HL-60/S4 (cell line): ENCODE data around the gene RPL5.

Experiments
- in situ Hi-C: fragments of 300-500 bp; cut with MboI; formaldehyde crosslinking; loops from 2 replicates; pipeline ENCODE4 v1.14.3; 2022; ENCODE audit warnings: low sequenced_read_pairs

Gene RPL5

GRCh38 chr1:92817986-92818764 lies 13.7 kb upstream of the RPL5 start:
- in situ Hi-C loops = loop anchor here (10.0 kb wide), 1 partner anchor 63 kb away; no protein-coding TSS in a partner anchor

GRCh38 chr1:92820024-92820423 lies 11.8 kb upstream of the RPL5 start:
- in situ Hi-C loops = no loop called here

- in situ Hi-C loops = no loop called here
Measured at GRCh38 chr1:92820551-92820950, 11.3 kb upstream of the RPL5 start.

DNA sequence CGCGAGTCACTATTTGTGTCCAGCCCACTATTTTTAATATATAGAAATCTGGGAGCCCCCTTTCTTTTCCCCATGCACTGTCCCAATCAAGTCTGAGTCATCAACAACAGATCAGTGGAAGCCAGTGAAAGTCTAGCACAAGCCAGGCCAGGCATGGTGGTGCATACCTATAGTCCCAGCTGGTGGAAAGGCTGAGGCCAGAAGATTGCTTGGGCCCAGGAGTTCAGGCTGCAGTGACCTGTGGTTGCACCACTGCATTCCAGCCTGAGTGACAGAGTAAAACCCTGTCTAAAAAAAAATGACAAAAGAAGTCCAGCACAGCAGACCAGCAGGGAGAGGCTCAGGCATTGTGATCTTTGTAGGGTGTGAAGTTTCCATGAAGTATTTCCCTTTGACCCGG lies 9.0 kb upstream of the RPL5 start:
- in situ Hi-C loops = no loop called here

DNA sequence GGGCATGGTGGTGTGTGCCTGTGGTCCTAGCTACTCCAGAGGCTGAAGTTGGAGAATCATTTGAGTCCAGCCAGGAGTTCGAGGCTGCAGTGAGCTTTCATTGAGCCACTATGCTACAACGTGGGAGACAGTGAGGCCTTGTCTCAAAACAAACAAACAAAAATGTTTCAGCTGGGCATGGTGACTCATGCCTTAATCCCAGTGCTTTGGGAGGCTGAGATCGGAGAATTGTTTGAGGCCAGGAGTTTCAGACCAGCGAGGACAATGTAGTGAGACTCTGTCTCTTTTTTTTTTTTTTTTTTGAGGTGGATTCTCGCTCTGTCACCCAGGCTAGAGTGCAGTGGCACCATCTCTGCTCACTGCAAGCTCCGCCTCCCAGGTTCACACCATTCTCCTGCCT lies 5.0 kb upstream of the RPL5 start:
- in situ Hi-C loops = no loop called here

GRCh38 chr1:92831368-92831761 lies 475 bp upstream of the RPL5 start:
- in situ Hi-C loops = no loop called here

DNA sequence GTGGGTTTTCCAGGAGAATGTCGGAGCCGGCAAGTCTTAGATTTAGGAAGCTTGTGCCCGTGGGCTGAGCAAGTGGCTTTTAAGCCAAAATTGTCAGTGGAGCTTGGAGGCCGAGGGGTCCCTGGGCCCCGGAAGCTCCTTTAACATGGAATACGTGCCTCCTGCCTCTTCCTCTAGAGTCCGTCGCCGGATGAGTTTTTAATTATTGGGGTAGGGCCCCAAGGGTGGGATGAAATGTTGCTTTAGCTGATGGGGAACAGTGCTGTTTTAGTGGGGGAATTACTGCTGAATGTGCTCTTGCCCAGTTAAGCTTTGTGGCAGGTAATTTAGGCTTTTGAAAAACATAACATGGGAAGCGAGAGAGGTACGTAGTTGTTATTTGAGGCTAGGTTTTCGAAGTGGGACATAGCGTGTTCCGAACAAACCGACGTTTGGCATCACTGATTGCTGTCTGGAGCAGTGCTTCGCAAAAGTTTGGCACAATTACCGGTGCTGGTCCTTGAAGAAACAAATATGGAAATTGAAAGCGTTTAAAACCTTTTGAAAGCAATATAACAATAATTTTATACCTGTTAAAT lies 786 bp downstream of the RPL5 start:
- in situ Hi-C loops = no loop called here

DNA sequence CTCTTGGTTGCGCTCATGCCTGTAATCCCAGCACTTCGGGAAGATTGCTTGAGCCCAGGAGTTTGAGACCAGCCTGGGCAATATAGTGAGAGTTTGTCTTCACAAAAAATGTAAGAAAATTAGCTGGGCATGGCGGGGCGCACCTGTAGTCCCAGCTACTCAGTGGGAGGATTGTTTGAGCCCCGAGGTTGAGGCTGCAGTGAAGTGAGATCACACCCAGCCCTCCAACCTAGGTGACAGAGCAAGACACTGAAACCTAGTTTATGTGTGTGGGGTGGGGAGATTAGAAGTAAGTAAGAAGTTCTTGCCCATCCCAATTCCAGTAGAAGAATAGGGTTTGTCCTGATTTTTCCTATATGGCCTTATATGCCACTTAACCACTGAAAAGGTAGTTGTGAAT lies 2.0 kb downstream of the RPL5 start:
- in situ Hi-C loops = no loop called here

DNA sequence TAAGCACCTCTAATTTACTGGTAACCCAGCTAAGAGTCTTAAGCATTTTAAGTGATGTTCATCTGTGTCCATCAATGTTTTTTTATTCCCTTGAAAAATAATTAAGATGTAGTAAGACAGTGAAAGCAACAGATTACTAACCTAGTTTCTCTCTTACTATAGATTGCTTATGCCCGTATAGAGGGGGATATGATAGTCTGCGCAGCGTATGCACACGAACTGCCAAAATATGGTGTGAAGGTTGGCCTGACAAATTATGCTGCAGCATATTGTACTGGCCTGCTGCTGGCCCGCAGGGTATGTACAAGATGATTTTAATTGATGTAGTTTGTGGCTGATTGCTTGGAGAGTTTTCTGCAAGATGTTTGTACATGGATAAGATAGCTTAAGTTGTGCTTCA lies 2.8 kb downstream of the RPL5 start:
- in situ Hi-C loops = no loop called here

DNA sequence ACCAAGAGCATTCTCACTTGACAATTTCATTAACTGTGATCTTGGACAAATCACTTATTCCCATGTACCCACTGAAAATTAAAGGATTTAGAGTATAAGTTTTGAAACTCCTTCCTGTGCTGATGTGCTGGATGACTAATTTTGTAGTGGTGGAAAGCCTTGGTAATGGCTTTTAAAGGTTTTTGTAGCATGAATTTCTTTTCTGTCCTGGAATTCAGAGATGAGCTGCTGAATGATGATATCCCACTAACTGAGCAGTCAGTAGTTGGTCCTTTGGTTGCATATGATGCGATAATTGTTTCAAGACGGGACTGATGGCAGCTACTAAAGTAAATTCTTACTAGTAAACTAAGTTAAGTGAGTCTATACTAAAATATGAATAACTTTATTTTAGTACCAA lies 5.2 kb downstream of the RPL5 start:
- in situ Hi-C loops = no loop called here

DNA sequence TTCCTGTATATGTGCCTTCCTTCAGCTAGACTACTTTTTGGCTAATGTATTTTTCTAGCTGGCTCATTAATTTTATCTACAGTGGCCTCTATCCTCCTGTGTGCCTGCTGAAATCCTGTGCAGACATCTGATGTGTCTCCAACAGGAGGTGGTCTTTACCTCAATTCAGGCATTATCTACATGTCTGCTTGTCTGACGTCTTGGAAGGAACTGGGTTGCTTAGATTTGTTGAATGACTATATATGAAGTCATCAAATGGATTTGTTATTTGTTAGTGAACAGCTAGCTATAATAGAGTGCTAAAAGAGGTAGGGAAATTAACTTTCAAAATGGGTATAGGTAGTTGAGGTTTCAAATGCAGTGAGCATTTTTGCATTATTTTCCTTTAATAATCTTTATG lies 6.7 kb downstream of the RPL5 start:
- in situ Hi-C loops = no loop called here

DNA sequence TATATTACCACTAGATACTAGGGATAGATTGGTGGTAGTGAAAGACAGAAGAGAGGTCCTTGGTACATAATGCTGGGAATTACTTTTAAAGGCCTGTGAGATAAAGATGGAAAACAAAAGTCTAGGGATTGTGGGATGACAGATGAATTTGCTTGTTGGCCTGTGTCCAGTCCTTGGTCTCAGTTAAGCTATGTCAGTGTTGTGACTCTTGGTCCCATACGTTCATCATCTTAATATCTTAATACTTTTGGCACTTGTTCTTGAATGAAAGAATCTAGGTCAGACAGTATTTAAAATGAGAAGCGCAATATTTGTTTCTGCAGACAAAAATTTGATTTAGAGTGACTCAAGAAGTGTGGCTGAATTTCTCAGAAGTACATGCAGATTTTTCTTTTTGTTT lies 7.6 kb downstream of the RPL5 start:
- in situ Hi-C loops = no loop called here

- in situ Hi-C loops = no loop called here
Measured at GRCh38 chr1:92840600-92840999, 8.8 kb downstream of the RPL5 start.

- in situ Hi-C loops = no loop called here
Measured at GRCh38 chr1:92842082-92843045, 10.5 kb downstream of the RPL5 start.

- in situ Hi-C loops = no loop called here
Measured at GRCh38 chr1:92843046-92843423, 11.2 kb downstream of the RPL5 start.

DNA sequence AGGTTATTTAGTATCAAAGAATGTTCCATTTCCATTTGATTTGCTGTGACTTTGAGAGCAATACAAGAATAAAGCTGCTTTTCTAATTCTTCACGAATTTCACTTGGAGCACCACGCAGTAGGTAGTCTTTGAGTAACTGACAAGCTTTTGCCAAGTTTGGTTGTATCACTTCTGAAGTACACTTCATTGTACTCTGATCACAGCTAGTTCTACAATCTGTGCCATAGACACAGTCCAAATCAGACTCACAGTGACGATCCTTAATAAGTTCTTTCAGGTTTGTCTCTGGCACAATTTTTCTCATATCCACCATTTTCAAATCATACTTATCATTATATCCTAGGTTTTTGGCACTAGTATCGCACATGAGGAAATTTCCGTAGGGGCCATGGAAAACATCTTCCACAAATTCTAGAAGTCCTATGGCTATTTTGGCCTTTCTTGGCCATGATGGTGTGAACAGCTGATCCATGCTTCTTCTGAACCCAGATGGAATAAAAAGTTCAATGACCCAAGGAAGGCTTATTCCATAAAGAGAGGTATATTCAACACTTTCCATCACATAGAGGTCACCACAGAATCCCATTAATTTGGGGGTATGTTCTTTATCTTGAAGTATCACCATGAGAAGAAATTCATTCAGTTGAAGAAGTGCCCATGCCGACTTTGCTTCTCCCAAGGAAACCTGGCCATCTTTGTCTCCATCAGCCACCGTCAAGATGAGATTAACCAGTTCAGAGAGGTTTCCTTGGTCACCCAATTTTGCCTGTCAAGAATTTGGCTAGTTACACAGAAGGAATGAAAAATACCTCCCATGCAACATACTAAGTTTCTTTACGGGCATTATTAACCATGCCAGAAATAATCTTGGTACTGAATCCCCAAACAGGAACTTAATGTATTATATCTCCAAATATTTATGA lies 11.9 kb downstream of the RPL5 start:
- in situ Hi-C loops = no loop called here

DNA sequence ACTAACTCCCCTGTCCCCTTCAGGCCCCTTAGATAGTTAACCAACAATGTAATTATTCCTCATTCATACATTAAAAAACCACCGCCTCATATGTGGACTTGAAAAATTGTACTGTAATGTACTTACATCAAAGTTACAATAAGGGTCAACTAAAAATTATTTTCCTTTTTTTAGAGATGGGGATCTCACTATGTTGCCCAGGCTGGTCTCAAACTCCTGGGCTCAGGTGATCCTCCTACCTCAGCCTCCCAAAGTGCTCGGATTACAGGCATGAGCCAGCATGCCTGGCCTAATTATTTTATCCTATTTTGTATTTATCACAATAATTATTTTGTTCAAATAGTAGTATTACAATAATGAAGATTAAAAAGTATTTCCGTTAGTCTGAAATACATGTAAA lies 12.6 kb downstream of the RPL5 start:
- in situ Hi-C loops = no loop called here

- in situ Hi-C loops = no loop called here
Measured at GRCh38 chr1:92845908-92846307, 14.1 kb downstream of the RPL5 start.

- in situ Hi-C loops = no loop called here
Measured at GRCh38 chr1:92848201-92848600, 16.4 kb downstream of the RPL5 start.

DNA sequence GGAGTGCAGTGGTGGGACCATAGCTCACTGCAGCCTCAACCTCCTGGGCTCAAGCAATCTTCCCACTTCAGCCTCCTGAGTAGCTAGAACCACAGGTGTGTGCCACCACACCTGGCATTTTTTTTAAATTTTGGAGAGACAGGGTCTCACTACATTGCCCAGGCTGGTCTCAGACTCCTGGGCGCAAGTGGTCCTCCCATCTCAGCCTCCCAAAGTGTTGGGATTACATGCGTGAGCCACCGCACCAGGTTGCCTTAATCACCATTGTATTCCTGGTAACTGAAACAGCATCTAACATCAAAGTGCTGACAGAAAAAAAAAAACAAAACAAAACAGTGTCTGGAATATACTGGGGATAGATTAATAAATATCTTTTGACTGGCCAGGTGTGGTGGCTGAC lies 18.2 kb downstream of the RPL5 start:
- in situ Hi-C loops = loop anchor here (5.0 kb wide), 1 partner anchor 142 kb away; no protein-coding TSS in a partner anchor
